ENCODE measurements around the gene DNAH12.

The DNAH12 gene

DNA sequence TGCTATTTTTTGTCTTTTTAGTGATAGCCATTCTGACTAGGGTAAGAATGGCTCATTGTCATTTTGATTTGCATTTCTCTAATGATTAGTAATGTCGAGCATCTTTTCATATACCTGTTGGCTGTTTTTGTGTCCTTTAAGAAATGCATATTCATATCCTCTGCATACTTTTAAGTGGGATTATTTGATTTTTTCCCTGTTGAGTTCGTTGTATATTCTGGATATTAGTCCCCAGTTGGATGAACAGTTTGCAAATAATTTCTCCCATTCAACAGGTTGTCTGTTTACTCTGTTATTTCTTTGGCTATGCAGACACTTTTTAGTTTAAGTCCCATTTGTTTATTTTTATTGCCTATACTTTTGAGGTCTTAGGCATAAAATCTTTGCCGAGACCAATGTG is 282.2 kb downstream of the DNAH12 start:
- TF ChIP-seq, protein P1, sequence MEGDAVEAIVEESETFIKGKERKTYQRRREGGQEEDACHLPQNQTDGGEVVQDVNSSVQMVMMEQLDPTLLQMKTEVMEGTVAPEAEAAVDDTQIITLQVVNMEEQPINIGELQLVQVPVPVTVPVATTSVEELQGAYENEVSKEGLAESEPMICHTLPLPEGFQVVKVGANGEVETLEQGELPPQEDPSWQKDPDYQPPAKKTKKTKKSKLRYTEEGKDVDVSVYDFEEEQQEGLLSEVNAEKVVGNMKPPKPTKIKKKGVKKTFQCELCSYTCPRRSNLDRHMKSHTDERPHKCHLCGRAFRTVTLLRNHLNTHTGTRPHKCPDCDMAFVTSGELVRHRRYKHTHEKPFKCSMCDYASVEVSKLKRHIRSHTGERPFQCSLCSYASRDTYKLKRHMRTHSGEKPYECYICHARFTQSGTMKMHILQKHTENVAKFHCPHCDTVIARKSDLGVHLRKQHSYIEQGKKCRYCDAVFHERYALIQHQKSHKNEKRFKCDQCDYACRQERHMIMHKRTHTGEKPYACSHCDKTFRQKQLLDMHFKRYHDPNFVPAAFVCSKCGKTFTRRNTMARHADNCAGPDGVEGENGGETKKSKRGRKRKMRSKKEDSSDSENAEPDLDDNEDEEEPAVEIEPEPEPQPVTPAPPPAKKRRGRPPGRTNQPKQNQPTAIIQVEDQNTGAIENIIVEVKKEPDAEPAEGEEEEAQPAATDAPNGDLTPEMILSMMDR (IDR thresholded peaks at IDR 0.05): no peak

GRCh38 chr3:57261119-57261518 is 283.0 kb downstream of the DNAH12 start:
- TF ChIP-seq, protein P1 (IDR thresholded peaks at IDR 0.05): no peak

DNA sequence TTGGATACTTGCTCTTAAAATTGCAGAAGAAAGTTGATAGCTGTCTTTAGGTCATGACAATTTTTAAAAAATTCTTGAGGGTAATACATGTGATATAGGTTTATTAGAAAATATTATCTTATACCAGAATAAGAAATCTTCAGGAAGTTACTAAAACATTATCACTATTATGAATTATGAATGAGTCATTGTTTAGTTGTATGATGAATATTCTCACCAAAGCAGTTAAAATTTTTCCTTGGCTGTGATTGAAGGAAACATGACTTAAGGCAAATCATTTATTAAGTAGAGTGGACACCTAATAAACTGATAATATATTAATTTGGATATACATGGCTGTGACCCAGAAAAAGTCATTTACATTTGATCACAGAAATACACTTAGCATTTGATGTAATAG is 286.5 kb downstream of the DNAH12 start:
- TF ChIP-seq, protein P1 (IDR thresholded peaks at IDR 0.05): no peak

DNA sequence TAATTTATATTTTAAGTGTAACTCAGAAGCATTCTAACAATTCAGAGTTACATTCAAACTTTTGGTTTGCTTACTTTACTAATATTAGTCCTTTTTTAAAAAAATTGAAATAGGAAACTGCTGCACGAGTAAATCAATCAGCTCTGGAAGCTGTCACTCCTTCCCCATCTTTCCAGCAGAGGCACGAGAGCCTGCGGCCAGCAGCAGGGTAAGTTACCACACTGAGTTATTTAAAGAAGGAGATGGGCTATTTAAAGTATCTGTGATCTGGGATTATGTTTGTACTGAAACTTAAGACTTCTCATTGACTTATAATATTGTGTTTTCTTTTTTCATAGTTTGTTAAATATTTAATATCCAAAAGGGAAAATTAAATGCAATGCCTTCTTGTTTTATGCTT is 287.3 kb downstream of the DNAH12 start:
- TF ChIP-seq, protein P1 (IDR thresholded peaks at IDR 0.05): no peak

GRCh38 chr3:57252404-57252803 is 291.7 kb downstream of the DNAH12 start:
- TF ChIP-seq, protein P1 (IDR thresholded peaks at IDR 0.05): no peak

DNA sequence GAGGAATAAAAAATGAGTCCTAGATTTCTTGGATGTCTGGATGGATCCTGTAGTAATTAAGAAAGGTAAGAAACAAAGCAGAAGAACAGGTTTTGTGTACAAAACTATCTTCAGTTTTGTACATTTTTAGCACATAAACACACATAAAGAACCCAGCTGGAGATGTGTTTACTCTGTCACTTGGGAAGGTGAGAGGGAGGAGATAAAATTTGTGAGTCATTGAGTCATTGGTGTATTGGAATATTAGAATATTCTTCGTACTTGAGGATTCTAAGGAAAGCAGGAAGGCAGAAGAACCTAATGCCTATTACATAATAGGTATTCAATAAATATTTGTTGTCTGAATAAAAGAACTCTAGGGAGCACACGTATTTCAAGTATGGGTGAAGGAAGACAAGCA is 299.2 kb downstream of the DNAH12 start:
- TF ChIP-seq, protein P1 (IDR thresholded peaks at IDR 0.05): no peak
